OCI-LY1 (cell line): ENCODE results near the gene FXYD6.

Experiments used
- CTCF ChIP-seq: fragments of 200-600 bp; sonication (generic), shearing (Covaris generic); IDR thresholded peaks from 2 replicates; pipeline ENCODE4 v1.5.1; 2017; ENCODE audit warnings: mild to moderate bottlenecking, antibody characterized with exemption, low read length, moderate library complexity, mixed read lengths
- EZH2 ChIP-seq: fragments of 200-600 bp; sonication (generic), shearing (Covaris generic); IDR thresholded peaks from 2 replicates; pipeline ENCODE4 v1.8.0; 2017; ENCODE audit warnings: borderline replicate concordance, mixed run types, mild to moderate bottlenecking, antibody characterized with exemption, low read length, moderate library complexity, mixed read lengths

GRCh38 chr11:117794135-117794534 is 82.3 kb downstream of the FXYD6 start:
- TF ChIP-seq EZH2 = no peak
- TF ChIP-seq CTCF = no peak
